Thoracic aorta endothelial cell (primary cell): ENCODE results near the gene TAL2. TPM values are rescaled to one million over a fixed set of nuclear protein-coding genes. Genes with fewer than 3 reads are reported as not detected.

Experiments used
- total RNA-seq: library from RNA; depleted of rRNA; stranded (reverse); fragments of >200 nt; gene quantifications from 2 replicates; pipeline ENCODE4 v1.2.3, GENCODE V29; 2012

Gene TAL2
- not detected in 2 replicates for total RNA-seq

GRCh38 chr9:105662184-105663104 is at the start of gene TAL2:
TSS of gene TAL2 (plus strand) at chr9:105662457. CDS start at chr9:105662497, 40 bp downstream.

GRCh38 chr9:105694190-105694847 is 32.1 kb downstream of the TAL2 start, which contains the start of gene TMEM38B:
TSS of gene TMEM38B (plus strand) at chr9:105694541. CDS start at chr9:105694661, 120 bp downstream.

Other genes starting within 250 kb of the TAL2 start
- gene FSD1L, start 214.4 kb upstream of the TAL2 start, total RNA-seq = 9.3 and 10.5 TPM in 2 replicates
- 49.6 and 64.0 TPM in 2 replicates for gene FKTN, start 104.3 kb upstream of the TAL2 start, total RNA-seq
- gene TMEM38B, start 32.1 kb downstream of the TAL2 start, total RNA-seq = 10.6 and 12.4 TPM in 2 replicates